ENCODE results near the gene NEXN. TPM values are rescaled to one million over a fixed set of nuclear protein-coding genes. Genes with fewer than 3 reads are reported as not detected.
A peak's percentile ranks its signal among the peaks of the same experiment; 100 is the strongest.

NEXN gene
- total RNA-seq, 4 donors from 2014 or later, result 142 to 359 (median 213) TPM

- WGBS, 2 donors (ENCODE audit: low coverage in 1 of 2), result 93 to 94% methylated on average over 3 of the region's 3 CpGs
- peak overlapping the region in 1 of 4 donors; percentile 6 for H3K27ac ChIP-seq
- no peak for ATAC-seq
- H3K9me3 ChIP-seq, result no peaks in the 10 kb centered on the region
- no peak for TF ChIP-seq EP300 (IDR thresholded peaks at IDR 0.05)
- TF ChIP-seq POLR2AphosphoS5 (IDR thresholded peaks at IDR 0.05), result no peak
- no peak for TF ChIP-seq POLR2A (IDR thresholded peaks at IDR 0.05)
- TF ChIP-seq, protein P1, sequence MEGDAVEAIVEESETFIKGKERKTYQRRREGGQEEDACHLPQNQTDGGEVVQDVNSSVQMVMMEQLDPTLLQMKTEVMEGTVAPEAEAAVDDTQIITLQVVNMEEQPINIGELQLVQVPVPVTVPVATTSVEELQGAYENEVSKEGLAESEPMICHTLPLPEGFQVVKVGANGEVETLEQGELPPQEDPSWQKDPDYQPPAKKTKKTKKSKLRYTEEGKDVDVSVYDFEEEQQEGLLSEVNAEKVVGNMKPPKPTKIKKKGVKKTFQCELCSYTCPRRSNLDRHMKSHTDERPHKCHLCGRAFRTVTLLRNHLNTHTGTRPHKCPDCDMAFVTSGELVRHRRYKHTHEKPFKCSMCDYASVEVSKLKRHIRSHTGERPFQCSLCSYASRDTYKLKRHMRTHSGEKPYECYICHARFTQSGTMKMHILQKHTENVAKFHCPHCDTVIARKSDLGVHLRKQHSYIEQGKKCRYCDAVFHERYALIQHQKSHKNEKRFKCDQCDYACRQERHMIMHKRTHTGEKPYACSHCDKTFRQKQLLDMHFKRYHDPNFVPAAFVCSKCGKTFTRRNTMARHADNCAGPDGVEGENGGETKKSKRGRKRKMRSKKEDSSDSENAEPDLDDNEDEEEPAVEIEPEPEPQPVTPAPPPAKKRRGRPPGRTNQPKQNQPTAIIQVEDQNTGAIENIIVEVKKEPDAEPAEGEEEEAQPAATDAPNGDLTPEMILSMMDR (IDR thresholded peaks at IDR 0.05), result no peak
- peaks cover 4 to 39% (median 7%) of the 10 kb centered on the region in 3 donors for H3K4me1 ChIP-seq
- H3K4me3 ChIP-seq, result no peak overlapping the region
- no peaks in the 10 kb centered on the region for H3K27me3 ChIP-seq
- peaks cover 9 to 87% of the 10 kb centered on the region in 2 donors for H3K36me3 ChIP-seq
These were observed 65.5 kb downstream of the NEXN start for GRCh38 chr1:77953907-77954306.

DNA sequence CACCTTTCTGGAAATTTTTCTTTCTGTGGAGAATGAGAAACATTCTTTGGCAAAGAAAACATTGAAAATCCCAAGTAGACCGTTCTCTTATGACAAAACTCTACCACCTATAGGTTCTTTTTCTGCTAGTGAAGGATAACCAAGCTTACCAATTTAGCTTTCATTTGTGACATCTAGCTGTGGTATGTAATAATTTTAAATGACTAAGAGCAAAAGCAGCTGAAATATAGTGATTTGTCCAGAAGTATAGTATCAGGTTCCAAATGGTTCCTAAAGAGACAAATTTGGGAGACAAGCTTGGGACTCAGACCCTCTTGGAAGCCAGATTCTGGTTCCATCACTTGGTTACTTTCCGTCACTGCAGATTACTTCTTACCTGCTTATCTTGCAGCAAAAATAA lies 66.1 kb downstream of the NEXN start:
- Histone ChIP-seq H3K4me1 (peaks cover 0 to 35% (median 2%) of the 10 kb centered on the region in 3 donors), H3K27ac (no peak overlapping the region), H3K36me3 (peaks cover 10 to 93% of the 10 kb centered on the region in 2 donors), H3K9me3 (no peaks in the 10 kb centered on the region), H3K4me3 (no peak overlapping the region), H3K27me3 (no peaks in the 10 kb centered on the region)
- ATAC-seq, result no peak
- WGBS, 2 donors (ENCODE audit: low coverage in 1 of 2), result 92 to 94% methylated on average over 2 of the region's 2 CpGs
- TF ChIP-seq EP300 (IDR thresholded peaks at IDR 0.05), result no peak
- no peak for TF ChIP-seq POLR2A (IDR thresholded peaks at IDR 0.05)
- TF ChIP-seq, protein P1 (IDR thresholded peaks at IDR 0.05), result no peak
- TF ChIP-seq POLR2AphosphoS5 (IDR thresholded peaks at IDR 0.05), result no peak

DNA sequence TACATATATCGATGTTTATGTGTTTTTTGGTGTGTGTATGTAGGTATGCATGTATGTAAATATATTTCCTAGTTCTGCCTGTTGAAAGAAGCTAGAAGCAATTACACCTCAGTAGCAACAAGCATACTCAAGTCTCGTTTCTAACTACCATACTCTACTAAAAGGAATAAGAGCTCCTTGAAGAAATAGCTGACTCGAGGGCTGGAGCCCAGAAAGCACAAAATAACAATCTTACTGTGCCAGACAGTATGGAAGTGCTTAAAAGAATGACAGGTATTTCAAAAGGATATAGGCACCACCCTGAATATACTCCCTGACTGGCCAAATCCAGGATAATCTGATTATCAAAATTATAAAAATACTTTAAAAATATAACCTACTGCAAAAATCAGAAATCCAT lies 67.3 kb downstream of the NEXN start:
- ATAC-seq, result no peak
- Histone ChIP-seq H3K4me1 (peaks cover 0 to 23% (median 2%) of the 10 kb centered on the region in 3 donors), H3K4me3 (no peak overlapping the region), H3K27ac (no peak overlapping the region), H3K36me3 (peaks cover 20 to 99% of the 10 kb centered on the region in 2 donors), H3K27me3 (no peaks in the 10 kb centered on the region), H3K9me3 (no peaks in the 10 kb centered on the region)
- TF ChIP-seq POLR2AphosphoS5 (IDR thresholded peaks at IDR 0.05), result no peak
- TF ChIP-seq, protein P1 (IDR thresholded peaks at IDR 0.05), result no peak
- WGBS, 2 donors (ENCODE audit: low coverage in 1 of 2), result 82 to 83% methylated on average over 2 to 3 of the region's 3 CpGs

GRCh38 chr1:77956464-77956863 lies 68.0 kb downstream of the NEXN start:
- Histone ChIP-seq H3K9me3 (no peaks in the 10 kb centered on the region), H3K27ac (peak overlapping the region in 1 of 4 donors; percentile 25), H3K27me3 (no peaks in the 10 kb centered on the region), H3K4me1 (peaks cover 0 to 16% (median 0%) of the 10 kb centered on the region in 3 donors), H3K4me3 (no peak overlapping the region), H3K36me3 (peaks cover 21 to 99% of the 10 kb centered on the region in 2 donors)
- ATAC-seq, result no peak
- 77 to 90% methylated on average over 2 to 3 of the region's 3 CpGs for WGBS, 2 donors (ENCODE audit: low coverage in 1 of 2)
- TF ChIP-seq EP300 (IDR thresholded peaks at IDR 0.05) (no peak), POLR2A (IDR thresholded peaks at IDR 0.05) (no peak), POLR2AphosphoS5 (IDR thresholded peaks at IDR 0.05) (no peak)
- TF ChIP-seq, protein P1 (IDR thresholded peaks at IDR 0.05), result no peak

DNA sequence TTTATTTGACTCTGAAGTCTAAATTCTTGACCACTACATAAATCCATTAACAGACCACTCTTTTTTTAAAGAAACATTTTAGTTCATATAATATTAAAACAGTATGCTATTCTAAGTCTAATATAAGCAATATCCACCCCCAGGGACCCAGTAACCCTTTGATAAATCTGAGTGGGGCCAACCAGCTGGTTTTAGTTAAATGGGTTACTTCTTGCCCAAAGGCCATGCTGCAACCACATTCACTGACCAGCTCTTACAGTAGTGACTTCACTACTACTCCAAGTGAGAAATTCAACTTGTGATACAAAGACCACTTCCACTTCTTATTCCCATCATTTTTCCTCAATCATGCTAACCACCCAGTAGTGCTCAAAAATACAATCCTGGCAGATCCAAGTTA lies 70.0 kb downstream of the NEXN start:
- H3K36me3 ChIP-seq, result peaks cover 40 to 99% of the 10 kb centered on the region in 2 donors
- ATAC-seq, result no peak
- H3K9me3 ChIP-seq, result no peaks in the 10 kb centered on the region
- TF ChIP-seq POLR2AphosphoS5 (IDR thresholded peaks at IDR 0.05) (no peak), EP300 (IDR thresholded peaks at IDR 0.05) (no peak), POLR2A (IDR thresholded peaks at IDR 0.05) (no peak)
- TF ChIP-seq, protein P1 (IDR thresholded peaks at IDR 0.05), result no peak
- peaks cover 0 to 16% (median 0%) of the 10 kb centered on the region in 3 donors for H3K4me1 ChIP-seq
- H3K27ac ChIP-seq, result no peak overlapping the region
- no peaks in the 10 kb centered on the region for H3K27me3 ChIP-seq
- no peak overlapping the region for H3K4me3 ChIP-seq
